Left lobe of liver (tissue), 2 donors: ENCODE data around the gene C6orf52. TPM values are rescaled to one million over a fixed set of nuclear protein-coding genes. Genes with fewer than 3 reads are reported as not detected.
"Not testable (repeated sequence)": the region's sequence is repeated elsewhere in the genome, so short reads cannot be mapped to it uniquely, and the experiment has no call there.

Experiments
- ATAC-seq: fragments of 200-7000 bp; cut with Tn5 transposase; one replicate; pipeline ENCODE4 v1.9.1; 2020; ENCODE audit warnings: mild to moderate bottlenecking, moderate library complexity
- DNase-seq: peaks from one replicate; pipeline ENCODE4 v3.0.0-alpha.2; 2020; ENCODE audit warnings: low spot score
- total RNA-seq: library from RNA; stranded (reverse); gene quantifications from one replicate; pipeline ENCODE4 v1.2.1, GENCODE V29; 2021
- donor health status: DM: no; HTN: no; CAD: no; lungs with moderate emphysema.
- donor health status: DM: no; HTN: yes; CAD: no.

Gene C6orf52
- total RNA-seq, 1 donor from 2014 or later: 2.2 TPM

- DNase-seq: no peak
- no peak for ATAC-seq
Measured at GRCh38 chr6:10713962-10714361, 19.5 kb upstream of the C6orf52 start.

DNA sequence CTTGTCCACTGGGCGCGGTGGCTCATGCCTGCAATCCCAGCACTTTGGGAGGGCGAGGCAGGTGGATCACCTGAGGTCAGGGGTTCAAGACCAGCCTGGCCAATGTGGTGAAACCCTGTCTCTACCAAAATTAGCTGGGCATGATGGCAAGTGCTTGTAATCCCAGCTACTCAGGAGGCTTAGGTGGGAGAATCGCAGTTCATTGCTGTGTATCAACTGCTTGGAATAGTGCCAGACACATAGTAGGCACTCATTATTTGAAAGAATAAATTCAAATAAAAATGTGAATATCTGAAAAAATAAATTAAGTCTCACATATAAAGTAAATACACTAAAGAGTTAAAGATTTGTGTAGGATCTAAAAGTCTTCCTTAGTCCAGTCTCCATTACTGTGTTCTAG, 2.2 kb upstream of the C6orf52 start:
- DNase-seq (no peak), ATAC-seq (no peak)

DNA sequence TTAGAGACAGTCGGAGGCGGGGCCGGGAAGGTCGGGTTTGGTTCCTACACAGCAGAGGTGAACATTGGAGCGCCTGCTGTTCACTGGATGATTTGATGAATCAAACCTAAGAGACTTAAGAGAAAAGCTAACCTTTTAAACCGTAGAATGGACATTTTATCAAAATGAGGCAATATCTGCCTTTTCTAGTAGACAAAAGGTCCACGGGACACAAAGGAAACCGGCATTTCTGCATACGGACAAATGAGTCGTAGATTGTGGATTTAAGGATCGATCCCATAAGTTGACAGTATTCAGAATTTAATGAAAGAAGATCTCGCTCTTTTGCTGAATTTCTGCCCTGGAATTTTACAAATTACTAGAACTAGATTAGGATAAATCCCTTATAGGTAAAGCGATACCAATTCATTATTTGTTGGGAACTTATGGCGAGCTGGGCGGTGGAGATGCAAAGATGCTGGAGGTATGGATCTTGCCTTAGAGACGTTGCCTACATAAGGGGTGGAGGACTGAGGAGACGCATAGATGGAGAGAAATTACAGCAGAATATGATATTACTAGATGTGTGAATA, 756 bp upstream of the C6orf52 start:
- no peak for DNase-seq

DNA sequence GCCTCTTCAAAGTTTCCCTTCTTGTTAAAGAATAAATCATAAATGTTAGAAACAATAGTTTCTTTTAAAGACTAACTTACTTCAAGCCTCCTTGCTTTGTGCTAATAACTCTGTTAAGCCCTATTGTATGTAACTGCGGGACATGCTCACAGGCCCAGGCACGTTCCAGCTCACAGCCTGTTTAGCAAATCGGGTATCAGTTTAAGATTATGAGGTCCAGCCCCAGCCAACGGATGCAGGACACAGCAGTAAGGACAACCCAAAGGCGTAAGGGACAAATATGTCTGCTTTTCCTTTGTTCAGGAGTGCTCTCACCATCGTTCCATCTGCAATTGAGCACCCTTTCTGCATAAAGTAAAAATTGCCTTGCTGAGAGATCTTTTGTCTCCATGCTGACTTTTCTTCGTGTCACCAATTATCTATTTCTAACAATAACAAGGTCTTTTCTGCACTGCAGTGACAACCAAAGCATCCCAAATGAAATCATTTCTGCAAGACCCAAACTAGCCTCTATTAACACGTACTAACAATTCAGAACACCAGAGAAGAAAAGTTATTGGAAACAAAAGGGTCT, 1.4 kb downstream of the C6orf52 start:
- ATAC-seq (no peak), DNase-seq (no peak)

More for the DNA sequence above, 756 bp upstream of the C6orf52 start:
- no peak for ATAC-seq

DNA sequence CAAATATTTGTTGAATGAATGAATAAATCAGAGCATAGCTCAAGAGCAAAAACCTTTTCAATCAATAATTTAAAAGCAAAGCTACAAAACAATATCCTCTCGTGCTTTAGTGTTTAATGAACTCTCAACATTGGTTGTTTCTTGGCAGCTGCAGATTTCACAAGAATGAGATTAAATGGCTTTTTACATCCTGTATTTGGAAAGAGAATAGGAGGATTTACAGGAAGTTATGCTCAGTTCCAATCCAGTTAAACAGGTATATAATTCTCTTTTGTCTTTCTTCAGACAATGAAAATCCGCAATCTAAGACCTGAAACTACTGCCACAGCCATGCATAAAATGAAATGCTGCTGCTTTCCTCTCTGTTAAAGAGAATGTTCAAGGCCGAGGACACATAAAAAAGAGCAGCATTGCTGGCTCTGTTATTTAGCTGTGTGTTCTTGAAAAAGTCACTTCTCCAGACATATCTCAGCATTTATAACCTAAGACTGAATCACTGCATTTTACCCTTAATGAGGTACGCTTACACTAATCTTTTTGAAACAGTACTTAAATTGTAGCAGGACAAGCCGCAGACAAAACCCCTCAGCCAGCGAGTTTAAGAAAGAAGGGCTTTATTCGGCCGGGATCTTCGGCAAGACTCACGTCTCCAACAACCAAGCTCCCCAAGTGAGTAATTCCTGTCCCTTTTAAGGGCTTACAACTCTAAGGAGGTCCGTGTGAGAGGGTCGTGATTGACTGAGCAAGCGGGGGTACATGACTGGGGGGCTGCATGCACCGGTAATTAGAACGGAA, 3.6 kb downstream of the C6orf52 start:
- no peak for DNase-seq
- no peak for ATAC-seq

- ATAC-seq: no peak
Measured at GRCh38 chr6:10687582-10687981, 6.8 kb downstream of the C6orf52 start.

DNA sequence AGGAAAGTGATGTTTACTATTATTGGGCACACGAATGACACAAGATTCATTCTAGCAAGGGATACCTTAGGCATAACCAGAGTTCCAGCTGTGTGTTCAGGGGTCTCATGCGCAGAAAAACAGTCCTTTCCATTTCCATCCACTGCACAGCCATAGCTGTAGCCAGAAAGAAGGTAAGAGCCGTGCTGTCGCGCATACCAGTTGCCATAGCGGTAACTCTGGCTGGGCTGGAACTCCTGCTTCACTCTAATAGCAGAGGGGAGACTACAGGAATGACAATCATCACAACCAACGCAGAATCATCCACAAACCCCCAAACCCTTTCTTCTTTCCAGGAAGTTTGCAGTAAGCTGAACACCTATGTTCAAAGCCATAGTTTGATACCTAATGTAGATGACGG, 7.5 kb downstream of the C6orf52 start:
- DNase-seq (no peak), ATAC-seq (no peak)

More at GRCh38 chr6:10687582-10687981, 6.8 kb downstream of the C6orf52 start:
- DNase-seq: no peak

DNA sequence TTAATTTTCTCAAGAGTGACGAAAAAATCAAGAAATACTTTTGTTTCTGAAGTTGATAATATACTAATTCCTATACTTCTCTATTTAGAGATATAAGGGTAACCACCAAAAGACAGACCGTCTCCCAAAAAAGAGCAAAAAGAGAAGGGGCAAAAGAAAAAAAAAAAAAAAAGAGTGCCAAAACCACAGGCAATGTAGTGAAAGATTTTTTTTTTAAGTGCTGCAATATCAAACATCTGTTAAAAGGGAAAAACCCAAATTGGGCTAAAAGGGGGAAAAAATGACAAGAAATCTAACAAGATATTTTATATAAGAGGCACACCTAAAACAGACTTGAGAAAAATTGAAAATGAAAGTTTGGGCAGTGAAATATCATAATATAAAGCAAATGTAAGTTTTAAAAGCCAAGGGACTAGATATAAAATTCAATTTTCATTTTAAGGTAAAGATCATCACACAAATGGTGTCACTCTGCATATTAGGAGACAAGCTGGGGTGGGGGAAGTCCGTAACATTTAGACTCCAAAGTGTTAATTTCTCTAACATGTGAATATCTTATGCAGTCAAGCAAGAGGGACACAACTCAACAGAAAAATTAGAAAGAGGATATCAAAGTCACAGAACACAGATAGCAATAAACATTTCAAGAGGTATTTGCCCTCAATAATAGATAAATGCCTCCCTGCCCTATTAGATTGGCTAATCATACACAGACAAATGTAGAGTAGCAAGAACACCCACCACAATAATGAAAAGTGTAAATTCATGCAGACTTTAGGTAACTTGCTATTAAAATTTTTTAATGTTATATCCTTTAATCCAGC, 9.1 kb downstream of the C6orf52 start:
- ATAC-seq: no peak
- DNase-seq: no peak

DNA sequence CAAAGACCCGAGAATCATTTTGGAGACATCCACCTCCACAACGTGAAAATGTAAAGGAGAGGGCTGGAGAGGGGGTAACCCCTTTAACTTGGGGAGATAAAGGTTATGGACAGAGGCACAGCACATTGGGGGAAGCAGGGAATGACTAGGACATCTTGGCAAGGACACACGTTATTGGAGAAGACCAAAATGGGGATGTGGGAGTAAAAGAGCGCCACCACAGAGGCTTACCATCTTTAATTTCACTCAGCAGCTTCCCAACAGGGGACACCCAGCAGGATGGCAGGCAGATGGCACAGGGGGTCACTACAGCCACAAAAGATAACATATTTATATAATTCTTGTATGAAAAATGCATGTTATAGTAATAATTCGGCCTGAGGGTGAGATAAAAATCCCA, 9.8 kb downstream of the C6orf52 start:
- DNase-seq (no peak), ATAC-seq (no peak)

GRCh38 chr6:10682355-10682988, 11.9 kb downstream of the C6orf52 start:
- no peak for ATAC-seq
- no peak for DNase-seq

- no peak for DNase-seq
- no peak for ATAC-seq
Measured at GRCh38 chr6:10681795-10682194, 12.6 kb downstream of the C6orf52 start.

GRCh38 chr6:10678456-10678855, 16.0 kb downstream of the C6orf52 start:
- ATAC-seq (no peak), DNase-seq (no peak)

- ATAC-seq (no peak), DNase-seq (no peak)
Measured at GRCh38 chr6:10676403-10676802, 18.0 kb downstream of the C6orf52 start.

DNA sequence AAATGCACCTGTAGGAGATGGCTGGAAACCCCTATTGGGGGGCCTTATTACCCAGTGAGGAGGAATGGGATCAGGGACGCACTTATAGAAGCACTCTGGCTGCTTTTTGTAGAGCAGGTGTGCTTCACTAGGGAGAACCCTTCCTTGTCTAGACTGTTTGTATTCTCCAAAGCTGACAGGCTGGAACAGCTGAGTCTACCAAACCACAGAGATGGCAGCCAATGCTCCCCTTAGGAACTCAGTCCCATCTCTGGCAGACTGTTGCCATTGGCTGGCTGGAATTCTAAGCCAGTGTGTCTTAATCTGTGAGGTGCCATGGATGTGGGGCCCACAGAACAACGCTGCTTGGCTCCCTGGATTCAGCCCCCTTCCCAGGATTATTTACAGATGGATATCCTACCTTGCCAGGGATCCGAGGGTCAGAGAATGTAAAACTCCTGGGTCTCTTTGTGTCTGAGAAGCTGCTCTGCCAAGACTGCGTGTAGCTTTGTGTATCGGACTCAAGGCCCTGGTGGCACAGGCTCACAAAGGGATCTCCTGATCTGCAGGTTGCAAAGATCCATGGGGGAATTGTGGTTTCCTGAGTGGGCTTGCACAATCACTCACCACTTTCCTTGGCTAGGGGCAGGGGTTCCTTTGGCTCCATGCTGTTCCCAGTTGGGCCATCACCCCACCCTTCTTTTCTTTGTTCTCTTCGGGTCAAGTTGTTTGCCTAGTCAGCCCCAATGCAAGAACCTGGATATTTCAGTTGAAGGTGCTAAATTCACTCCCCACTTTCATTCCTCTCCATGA, 26.1 kb downstream of the C6orf52 start:
- ATAC-seq (no peak), DNase-seq (no peak)

DNA sequence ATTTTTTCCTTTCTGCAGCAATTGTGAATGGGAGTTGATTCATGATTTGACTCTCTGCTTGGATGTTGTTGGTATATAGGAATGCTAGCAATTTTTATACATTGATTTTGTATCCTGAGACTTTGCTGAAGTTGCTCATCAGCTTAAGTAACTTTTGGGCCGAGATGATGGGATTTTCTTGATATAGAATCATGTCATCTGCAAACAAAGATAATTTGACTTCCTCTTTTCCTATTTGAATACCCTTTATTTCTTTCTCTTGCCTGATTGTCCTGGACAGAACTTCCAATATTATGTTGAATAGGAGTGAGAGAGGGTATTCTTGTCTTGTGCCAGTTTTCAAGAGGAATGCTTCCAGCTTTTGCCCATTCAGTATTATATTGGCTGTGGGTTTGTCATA, 28.8 kb downstream of the C6orf52 start:
- not testable (repeated sequence) for DNase-seq, ATAC-seq

- ATAC-seq (no peak), DNase-seq (no peak)
Measured at GRCh38 chr6:10662742-10663141, 31.7 kb downstream of the C6orf52 start.

- DNase-seq (no peak), ATAC-seq (no peak)
Measured at GRCh38 chr6:10662207-10662606, 32.2 kb downstream of the C6orf52 start.

GRCh38 chr6:10660431-10661191, 33.8 kb downstream of the C6orf52 start:
- DNase-seq, ATAC-seq: not testable (repeated sequence)

DNA sequence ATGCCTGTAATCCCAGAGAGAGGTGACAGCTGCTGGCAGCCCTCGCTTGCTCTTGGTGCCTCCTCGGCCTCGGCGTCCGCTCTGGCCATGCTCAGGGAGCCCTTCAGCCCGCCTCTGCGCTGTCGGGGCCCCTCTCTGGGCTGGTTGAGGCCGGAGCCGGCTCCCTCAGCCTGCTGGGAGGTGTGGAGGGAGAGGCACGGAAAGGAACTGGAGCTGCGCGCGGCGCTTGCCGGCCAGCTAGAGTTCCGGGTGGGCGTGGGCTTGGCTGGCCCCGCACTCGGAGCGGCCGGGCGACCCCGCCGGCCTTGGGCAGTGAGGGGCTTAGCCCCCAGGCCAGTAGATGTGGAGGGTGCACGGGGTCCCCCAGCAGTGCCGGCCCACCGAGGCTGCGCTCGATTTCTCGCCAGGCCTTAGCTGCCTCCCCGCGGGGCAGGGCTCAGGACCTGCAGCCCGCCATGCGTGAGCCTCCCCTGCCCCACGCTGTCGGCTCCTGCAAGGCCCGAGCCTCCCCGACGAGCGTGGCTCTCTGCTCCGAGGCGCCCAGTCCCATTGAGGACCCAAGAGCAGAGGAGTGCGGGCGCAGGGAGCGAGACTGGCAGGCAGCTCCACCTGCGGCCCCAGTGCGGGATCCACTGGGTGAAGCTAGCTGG, 34.6 kb downstream of the C6orf52 start:
- no peak for DNase-seq
- peak; percentile 19 for ATAC-seq
